Amniotic stem cell (primary cell): Measurements from ENCODE around the gene S100A14.
A peak's percentile ranks its signal among the peaks of the same experiment; 100 is the strongest.
"Not testable (repeated sequence)": the region's sequence is repeated elsewhere in the genome, so short reads cannot be mapped to it uniquely, and the experiment has no call there.

Source experiments
- DNase-seq: peaks from one replicate; lab custom pipeline; 2025; lab: John Stamatoyannopoulos, UW

S100A14 gene

DNA sequence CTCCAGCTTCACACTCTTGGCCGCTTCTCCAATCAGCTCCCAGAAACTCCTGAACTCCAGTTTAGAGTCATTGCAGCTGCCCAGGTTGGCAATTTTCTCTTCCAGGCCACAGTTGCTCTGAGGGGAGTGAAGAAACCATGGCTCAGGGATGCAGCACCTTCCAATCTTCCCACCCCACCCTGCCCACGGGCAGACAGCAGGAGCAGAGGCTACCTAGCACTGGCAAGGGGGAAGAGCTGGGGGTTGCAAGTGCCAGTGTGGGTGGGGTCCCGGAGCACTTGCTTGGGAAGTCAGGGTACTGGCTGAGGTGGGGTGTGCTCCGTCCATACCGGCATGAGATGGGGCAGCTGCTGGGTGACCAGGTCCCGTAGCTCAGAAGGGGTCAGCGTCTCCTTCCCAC lies 1.2 kb downstream of the S100A14 start:
- DNase-seq = no peak

DNA sequence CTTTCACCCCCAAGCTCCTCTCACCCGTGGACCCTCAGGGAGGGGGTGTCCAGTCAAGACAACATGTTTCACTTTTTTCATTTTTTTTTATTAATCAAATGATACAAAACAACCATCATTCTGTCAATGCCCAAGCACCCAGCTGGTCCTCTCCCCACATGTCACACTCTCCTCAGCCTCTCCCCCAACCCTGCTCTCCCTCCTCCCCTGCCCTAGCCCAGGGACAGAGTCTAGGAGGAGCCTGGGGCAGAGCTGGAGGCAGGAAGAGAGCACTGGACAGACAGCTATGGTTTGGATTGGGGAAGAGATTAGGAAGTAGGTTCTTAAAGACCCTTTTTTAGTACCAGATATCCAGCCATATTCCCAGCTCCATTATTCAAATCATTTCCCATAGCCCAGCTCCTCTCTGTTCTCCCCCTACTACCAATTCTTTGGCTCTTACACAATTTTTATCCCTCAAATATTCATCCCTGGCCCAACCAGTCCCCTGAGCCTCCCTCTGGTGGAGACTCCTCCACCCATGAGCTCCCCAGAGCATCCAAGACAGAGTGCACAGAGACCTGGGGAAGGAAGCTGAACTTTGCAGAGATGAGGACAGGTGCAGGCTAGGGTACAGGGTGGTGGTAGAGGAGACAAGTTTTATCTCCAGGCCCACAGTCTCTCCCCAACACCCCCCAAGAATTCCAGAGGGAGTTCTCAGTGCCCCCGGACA lies 1.8 kb downstream of the S100A14 start:
- no peak for DNase-seq

DNA sequence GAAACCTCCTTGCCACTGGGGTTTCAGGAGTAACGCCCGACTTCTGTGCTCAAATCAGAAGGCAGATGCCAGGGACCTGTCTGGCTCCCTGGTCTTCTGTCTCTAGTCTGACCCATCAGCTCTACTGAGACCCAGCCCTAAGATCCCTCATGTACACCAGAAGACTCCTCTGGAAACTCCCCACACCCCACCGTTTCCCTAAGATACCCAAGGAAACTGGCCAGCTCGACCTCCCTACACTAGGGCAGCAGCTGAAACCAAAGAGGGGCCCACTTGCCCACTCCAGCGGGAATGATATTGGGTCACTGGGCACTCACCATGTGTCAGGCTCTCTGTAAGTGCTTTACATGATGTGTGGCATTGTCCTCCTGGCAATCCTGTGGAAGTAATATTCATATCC lies 2.7 kb downstream of the S100A14 start:
- DNase-seq = no peak

DNA sequence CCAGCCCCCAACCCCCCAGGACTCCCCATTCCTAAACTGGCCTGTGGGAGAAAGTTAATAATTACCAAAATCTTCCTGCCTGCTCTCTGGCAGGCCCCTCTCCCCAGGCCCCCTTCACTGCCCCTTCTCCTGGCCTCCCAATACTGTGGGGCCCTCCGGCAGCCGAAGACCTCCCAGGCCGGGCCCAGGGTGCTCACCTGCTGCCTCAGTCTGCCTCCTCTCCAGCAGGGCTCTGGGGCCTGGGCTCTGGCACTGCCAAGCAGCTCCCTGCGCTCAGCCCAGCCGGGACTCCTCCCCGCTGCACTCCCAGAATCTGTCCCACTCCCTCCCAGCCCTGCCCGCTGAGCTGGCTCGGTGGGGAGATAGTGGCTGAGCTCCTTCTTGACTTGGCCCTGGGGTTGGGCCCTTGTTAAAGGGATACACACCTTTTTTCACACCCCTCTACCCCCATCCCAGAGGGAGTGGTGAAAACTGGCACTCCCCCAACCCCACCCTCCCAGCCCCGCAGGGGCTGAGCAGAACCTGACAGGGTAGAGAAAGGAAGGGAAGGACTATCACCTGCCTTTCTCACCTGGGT lies 3.3 kb downstream of the S100A14 start, which contains the start of gene S100A16:
S100A16 (minus strand) TSS at position 383 of the 577 bp plus-strand sequence. CDS start 4,986 bp downstream, outside the sequence.
- peak; percentile 37 for DNase-seq

DNA sequence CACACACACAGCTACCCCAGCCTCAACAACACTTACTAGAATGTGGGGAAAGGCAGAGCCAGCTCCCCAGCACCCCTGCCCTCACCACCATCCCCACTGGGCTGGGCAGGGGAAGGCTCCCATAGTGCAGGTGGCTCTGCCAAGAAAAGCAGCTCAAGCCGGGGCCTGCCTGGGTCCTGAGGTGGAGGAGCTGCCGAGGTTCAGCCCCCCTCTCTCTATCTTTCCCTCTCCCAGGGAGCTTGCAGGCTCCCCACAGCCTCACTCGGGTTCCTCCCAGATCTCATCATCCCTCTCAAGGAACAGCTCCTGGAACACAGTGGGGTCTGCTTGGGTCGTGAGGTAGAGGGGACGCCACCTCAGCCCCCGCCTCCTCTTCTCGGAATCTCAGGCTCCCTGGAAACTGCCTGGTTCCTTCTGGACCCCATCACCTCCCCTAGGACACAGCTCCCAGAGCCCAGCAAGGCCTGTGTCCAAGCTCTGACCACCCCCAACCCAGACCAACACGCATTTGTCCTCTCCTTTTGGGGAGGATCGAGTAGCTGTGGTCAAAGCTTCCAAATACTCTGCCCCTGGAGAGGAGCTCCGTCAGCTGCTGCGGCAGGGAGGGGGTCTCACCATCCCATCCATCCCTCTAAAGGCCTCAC lies 3.9 kb downstream of the S100A14 start:
- DNase-seq = no peak

DNA sequence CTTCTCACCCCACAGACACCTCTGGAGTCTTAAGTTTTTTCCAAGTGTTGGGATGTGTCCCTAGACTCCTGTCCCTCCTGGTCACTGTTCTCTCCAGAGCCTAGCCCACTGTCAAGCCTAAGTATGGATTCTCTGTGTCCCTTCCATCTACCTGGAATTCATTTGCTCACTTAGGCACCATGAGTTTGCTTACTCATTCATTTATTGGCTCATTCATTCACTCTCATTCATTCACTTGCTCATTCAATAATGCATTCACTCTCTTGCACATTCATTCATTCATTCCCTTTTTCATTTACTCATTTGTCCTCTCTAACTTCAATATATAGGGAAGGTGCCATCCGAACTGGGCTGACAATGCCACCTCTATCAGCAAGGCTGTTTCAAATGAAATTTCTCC lies 4.8 kb downstream of the S100A14 start:
- no peak for DNase-seq

DNA sequence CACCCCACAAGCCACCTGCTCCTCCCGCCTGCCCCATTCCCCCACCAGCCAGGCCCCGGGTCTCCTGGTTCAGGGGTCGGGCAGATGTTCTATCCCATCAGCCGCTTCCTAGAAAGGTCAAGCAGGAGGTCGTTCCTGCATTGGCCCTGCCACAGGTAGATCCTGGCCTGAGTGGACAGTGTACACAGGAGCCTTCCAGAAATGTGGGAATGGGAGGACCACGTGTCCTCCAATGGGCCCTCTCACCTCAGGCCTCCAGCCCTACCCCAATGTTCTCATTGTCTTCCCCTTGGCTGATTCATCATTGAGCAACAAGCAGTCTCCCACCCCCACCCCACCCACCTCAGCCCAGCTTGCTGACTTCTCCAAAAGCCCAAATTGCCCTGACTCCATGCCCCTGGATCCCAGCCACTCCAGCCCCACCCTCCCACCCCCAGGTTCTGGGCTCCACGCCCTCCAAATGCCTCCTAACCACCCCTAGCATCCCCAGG lies 5.3 kb downstream of the S100A14 start:
- DNase-seq = no peak

DNA sequence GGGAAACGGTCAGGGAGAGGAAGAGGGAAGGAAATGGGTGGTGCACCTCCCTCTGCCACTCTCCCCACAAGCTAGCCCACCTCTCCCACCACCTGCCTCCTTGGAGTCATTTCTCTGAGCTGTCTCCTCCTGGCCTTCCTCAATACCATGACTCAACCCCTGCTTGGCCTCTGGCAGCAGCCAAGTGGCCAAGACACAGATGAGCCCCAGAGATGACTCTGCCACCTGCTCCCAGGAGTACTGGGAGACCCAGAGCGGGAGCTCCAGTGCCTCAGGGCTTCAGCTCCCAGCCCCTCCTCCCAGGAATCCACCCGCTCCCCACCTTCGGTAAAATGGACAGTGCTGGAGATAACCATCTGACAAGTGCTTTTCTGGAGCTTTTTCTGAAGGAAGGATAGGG lies 5.8 kb downstream of the S100A14 start:
- DNase-seq = no peak

DNA sequence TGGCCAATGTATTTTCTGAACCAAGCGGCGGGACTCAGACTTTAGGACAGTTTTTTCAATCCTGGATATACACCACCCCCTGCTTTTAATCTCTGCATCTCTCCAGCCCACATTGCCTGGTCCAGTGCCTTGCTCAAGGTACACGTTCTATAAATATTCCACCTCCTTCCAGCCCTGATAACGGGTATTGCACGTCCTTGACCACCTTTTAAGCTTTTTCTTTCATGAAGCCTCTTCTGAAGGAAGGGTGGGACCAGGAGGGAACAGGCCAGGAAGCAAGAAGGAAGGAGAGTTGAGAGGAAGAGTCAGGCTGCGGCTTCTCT lies 6.6 kb downstream of the S100A14 start:
- no peak for DNase-seq

DNA sequence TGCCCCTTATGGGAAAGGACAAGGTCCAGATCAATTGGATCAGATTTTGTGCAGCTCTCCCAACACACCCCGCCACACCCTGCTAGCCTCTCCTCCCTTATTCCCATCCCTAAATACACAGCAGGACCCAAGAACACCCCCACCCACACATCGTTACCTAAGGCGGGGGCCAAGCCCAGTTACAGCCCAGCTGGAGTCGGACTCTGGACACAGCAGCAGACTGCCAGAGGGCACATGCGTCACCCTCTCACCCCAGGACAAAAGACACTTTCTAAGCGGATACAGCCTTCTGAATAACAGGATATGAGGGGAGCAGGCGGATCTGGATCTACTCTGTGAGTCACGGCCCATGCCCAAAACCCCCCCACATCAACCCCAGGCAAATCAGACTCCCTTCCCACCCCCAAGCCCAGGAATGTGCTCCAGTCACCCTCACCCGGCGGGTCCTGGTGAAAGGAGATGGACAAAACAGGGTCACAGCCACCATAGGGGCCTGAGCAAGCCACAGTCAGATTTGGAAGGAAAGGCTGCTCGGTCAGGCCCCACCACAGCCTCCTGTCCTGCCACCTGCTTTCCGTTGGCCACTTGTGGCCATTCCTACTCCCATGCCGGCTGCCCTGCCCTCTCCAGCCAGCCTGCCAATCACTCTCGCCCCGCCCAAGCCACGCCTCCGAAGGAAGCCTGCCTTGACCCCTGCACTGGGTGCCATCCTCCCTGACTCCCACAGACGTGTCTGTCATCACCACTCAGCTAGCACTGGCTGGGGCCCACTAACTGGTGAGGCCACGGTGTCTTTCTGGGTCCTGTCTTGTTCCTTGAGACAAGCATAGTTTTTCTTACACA lies 7.2 kb downstream of the S100A14 start:
- DNase-seq = peak; percentile 89

DNA sequence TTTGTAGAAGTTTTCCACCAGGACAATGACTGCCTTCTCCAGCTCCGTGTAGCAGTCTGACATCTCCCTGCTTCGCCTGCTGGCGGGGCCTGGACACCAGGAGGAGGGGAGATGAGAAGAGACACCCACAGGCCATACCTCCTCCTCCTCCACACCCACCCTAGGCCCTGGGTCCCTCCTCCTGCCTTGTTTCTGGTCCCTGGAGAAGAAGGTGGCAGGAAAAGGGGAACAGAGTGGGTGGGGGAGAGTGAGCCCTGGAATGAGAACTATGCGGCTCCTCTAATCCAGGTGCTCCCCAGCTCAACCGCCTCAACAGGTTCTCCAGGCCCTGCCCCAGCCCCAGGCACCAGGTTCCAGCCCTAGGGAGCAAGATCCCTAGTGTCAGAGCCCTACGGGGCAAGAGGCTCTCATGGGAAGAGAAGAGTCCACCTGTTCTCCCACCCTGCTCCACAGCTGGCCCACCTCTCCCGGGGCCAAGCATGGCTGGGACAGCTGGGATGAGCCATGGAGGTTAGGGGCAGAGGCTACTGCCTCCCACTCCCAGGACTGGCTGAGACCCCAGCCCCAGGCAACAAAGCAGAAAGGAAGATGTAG lies 7.9 kb downstream of the S100A14 start:
- DNase-seq = no peak

DNA sequence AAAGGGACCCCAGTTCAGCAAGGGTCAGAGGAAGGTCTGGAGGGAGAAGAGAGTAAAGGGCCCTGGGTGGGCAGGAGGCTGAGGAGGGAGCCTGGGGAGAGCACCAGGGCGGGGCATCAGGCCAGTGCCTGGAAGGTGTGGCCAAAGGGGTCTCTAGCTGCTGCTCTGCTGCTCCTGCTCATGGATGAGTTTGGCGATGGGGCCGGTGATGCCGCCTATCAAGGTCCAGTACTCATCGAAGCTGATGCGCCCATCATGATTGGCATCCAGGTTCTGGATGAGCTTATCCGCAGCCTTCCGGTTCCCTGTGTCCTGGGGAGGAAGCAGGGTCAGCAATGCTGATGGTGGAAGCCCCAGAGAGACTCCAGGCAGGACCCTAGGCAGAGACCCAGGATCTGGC lies 8.7 kb downstream of the S100A14 start:
- no peak for DNase-seq

DNA sequence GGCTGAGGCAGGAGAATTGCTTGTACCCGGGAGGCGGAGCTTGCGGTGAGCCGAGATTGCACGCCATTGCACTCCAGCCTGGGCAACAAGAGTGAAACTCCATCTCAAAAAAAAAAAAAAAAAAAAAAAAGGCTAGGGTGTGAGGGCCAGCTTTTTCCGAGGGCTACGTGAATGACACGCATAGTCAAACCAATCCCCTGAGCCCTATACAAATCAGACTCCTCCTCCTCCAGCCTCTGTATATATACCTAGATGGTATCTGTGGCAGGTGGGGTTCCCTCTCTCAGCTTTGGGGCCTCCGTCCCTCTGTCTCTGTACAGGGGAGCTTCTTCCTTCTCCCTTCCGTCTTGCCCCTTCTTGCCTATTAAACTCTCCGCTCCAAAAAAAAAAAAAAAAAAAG lies 9.9 kb downstream of the S100A14 start:
- DNase-seq = no peak

DNA sequence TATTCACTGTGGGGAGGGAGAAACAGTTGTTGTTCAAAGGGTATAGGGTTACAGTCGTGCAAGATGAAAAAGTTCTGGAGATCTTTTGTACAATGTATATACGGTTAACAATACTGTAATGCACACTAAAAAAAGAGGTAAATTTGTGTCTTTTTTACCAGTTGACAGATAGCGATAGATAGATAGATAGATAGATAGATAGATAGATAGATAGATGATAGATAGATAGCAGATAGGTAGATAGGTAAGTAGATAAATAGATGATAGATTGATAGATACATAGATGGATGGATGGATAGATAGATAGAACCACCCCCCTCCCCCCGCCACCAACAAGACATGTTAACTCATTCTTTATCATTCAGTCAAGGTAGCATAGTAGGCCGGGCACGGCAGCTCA lies 13.4 kb downstream of the S100A14 start:
- no peak for DNase-seq

DNA sequence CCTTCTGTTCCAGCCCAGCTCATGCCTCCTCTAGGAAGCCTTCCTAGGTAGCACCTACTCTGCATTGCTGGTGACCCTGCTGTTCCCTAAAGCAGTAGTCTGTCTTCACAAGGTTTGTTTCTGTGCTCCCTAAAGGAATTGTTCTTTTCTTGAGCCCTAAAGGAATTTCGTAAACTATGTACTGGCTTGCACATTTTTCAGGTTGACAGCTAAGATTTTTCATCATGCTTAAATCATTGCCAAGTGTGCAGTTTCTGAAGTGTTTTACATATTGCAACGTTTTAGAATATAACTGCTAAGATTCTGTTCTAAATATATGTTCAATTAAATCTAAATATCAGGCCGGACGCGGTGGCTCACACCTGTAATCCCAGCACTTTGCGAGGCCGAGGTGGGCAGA lies 16.3 kb downstream of the S100A14 start:
- DNase-seq = no peak

DNA sequence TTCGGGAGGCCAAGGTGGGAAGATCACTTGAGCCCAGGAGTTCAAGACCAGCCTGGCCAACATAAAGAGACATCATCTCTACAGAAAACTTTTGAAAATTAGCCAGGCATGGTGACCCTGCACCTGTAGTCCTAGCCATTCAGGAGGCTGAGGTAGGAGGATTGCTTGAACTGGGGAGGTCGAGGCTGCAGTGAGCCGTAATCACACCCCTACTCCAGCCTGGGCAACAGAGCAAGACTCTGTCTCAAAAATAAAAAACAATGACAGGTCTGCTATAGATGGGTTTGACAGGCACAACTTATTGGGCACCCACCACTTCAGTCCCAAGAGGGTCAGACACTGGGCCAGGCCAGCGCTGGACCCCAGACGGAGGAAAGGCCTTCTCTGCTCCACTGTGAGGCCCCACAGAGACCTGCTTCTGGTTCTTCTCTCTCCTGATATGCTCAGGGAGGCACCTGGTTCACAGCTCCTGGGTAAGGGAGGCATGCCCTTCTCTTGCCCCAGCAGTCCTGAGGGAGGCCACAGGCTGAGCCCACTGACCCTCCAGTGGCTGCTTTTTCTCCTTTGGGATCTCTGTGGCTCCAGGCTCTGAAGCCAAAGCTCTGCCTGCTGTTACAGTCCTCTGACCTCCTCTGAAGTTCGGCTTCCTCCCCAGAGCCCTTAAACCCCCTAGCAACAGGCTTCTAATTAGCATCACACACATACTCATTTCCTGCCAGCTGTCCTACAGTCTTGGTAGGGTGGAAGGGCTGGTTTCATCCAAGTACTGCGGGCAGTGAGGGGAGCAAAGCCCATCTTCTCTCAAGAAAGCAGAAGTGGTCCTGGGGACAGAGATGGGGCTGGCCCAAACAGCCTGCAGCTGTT lies 17.6 kb downstream of the S100A14 start:
- no peak for DNase-seq

DNA sequence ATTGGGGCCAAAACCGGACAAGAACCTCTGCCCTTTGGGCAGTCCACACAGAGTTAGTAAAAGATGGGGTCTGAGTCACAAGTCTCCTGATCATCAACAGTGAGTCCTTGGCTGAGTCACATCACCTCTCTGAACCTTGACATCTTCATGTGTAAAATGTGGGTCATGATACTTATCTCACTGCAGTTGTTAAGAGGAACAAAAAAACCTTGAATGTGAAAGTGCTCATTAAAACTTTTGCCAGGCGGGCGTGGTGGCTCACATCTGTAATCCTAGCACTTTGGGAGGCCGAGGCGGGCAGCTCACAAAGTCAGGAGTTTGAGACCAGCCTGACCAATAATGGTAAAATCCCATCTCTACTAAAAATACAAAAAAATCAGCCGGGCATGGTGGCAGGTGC lies 18.9 kb downstream of the S100A14 start:
- DNase-seq = no peak

DNA sequence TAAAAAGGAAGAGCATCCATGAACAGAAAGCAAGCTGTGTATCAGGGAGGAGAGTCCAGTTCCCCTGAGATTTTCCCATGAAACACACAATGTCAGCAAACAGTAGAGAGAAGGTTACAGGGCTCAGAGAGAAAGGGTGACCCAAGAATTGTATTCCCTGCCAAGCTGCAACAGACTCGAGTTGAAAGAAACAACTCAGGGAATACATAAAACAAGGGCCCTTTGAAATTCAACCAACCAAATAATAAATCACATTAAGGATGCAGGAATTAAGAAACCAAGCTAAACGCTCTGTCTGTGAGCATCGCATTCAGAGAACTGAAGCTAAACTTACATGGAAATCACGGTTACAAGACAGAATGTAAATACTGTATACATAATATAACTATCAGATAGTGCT lies 23.4 kb downstream of the S100A14 start:
- DNase-seq = no peak

DNA sequence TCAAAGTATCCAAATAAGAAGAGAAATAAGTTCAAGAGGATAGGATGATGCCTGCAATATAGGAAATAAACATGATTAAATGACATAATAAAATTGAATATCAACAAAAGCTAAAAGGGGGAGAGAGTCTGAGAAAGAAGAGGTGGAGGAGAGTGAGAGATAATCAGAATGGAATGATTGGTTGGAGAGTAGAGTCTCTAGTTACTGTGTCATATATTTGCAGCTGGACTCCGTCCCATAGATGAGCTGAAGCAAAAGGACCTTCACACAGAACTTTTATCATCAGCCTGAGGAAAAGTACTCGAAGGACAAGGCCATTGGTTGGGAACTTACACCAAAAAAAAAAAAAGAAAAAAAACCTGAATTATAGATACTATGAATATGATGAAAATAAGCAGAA lies 27.6 kb downstream of the S100A14 start:
- DNase-seq = no peak

DNA sequence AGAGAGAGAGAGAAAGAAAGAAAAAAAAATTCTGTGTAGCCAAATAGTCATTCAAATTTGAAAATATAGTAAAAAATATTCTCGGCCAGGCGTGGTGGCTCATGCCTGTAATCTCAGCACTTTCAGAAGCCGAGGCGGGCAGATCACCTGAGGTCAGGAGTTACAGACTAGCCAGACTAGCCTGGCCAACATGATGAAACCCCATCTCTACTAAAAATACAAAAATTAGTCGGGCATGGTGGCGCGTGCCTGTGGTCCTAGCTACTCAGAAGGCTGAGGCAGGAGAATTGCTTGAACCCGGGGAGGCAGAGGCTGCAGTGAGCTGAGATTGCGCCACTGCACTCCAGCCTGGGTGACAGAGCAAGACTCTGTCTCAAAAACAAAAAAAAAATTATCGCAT lies 28.1 kb downstream of the S100A14 start:
- not testable (repeated sequence) for DNase-seq

DNA sequence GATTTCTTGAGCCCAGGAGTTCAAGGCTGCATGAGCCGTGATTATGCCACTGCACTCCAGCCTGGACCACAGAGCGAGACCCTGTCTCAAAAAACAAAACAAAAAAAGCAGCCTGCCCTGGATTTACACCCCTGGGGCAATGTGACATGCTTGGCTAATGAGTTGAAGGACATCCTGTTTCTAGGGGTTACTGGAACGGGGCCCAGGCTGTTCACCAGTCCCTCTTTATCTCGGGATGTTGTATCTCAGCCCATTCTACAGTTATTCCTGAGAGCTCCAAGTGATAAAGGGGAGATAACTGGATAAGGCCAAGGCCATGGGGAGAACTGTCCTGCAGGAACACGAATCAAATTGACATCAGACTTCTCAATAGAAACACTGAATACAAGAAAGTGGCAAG lies 28.8 kb downstream of the S100A14 start:
- no peak for DNase-seq
